Glomerular endothelial cell (primary cell): ENCODE data around the gene SBNO2. TPM values are rescaled to one million over a fixed set of nuclear protein-coding genes. Genes with fewer than 3 reads are reported as not detected.

Experiments used
- DNase-seq: peaks from one replicate; pipeline ENCODE4 v3.0.0-alpha.2; 2011; ENCODE audit warnings: low read depth, low spot score; ENCODE audit errors: extremely low read depth
- total RNA-seq: library from RNA; depleted of rRNA; stranded (reverse); fragments of >200 nt; gene quantifications from 2 replicates; pipeline ENCODE4 v1.2.3, GENCODE V29; 2015

The SBNO2 gene
- total RNA-seq, 1 donor from 2014 or later: 76.3 TPM

DNA sequence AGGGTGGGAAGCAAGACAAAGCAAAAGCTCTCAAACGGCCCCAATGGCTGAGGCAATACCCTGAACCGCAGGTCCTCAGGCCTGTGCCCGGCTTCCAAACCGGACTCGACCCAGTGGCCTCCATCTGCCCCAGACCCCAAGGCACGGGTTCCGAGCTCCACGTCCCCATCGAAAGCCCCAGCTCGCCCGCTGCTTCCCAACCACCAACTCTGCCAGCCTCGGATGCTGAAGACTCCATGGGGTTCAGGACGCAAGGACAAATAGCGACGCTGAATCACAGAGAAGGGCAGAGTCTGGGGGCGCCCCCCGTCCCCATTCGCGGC is 79.5 kb downstream of the SBNO2 start:
- no peak for DNase-seq

- DNase-seq: no peak
These were observed 80.1 kb downstream of the SBNO2 start for GRCh38 chr19:1093811-1094553.

GRCh38 chr19:1093330-1093729 is 80.7 kb downstream of the SBNO2 start:
- DNase-seq: no peak

- no peak for DNase-seq
These were observed 82.4 kb downstream of the SBNO2 start for GRCh38 chr19:1091544-1092175.

DNA sequence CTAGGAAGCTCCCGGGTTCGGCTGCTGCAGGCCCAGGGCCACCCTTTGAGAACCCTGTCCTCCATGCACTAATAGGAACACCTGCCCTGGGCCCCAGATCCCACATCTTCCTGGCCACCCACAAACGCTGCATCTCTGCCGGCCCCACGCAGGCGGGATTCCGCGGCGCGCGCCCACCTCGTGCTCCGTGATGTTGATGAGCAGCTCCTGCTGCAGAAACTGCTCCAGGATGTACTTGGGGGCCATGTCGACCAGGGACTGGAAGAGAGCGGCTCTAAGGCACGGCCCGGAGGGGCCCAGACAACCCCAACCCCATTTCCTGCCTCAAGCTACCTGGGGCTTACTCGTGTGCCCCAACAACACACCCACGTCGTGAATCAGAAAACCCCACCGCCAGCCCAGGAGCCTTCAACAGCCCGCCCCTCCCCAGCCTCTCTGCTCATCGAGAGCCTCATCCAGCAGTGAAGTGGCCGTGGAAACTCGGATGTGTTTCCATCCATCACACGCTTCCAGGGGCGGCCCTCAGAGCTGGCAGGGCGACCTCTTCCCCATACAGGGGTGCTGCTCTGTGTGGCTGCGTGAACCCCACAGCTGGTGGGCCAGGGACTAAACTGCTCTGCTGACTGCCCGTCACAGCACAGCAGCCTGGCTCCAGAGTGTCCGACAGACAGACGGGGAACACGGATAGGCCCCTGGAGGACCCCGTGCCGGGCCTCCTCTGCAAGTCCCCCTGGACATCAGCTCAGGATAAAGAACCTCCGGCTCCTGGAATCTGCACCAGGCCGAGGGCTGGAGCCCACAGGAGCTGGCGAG is 83.1 kb downstream of the SBNO2 start:
- no peak for DNase-seq

DNA sequence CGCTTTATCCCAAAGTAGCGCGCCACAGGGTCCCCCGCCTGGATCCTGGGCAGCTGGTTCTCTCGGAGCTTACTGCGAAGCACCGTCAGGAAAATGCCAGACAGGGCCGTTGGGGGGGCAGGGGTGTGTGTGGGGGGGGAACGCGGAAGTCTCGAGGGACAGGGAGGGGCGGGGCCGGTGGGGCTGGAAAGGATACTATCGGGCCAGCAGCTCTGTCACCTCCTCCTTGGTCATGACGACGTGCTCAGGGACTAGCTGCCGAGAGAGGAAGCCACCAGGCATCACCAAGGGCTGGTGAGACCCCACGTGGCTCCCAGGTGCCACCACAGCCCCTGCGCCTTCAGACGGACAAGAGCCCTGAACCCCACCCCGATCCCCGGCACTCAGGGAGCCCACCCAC is 84.2 kb downstream of the SBNO2 start:
- DNase-seq: no peak

- DNase-seq: no peak
These were observed 84.8 kb downstream of the SBNO2 start for GRCh38 chr19:1089126-1089771.

DNA sequence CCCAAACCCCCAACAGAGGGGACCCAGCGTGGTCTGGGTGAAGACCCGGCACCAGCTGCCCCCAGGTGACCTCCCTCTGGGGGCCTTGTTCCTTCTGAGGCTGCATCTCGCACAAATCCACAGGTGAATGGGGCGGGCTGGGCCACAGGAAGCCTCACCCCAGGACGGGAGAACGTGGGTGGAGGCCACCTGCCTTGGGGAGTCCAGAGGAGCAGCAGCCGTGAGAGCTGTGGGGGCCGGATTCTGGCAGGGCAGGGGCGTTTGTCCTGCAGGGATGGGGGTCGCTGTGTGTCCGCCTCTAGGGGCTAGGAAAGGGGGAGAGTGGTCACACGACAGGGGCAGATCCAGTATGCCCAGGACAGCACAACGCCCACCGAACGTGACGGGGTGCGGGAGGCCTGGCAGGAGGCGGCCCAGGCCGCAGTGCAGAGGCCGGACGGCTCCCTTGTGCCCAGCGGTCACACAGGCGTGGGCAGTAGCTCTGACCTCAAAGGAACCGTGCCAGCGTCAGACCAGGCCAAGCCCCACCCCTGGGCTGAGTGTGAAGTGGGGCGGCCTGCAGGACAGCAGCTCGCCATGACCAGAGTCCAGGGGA is 85.6 kb downstream of the SBNO2 start:
- DNase-seq: no peak

GRCh38 chr19:1087813-1088415 is 86.2 kb downstream of the SBNO2 start:
- DNase-seq: no peak

- DNase-seq: no peak
These were observed 87.5 kb downstream of the SBNO2 start for GRCh38 chr19:1086613-1087012.

- DNase-seq: no peak
These were observed 88.2 kb downstream of the SBNO2 start for GRCh38 chr19:1085676-1086442.

DNA sequence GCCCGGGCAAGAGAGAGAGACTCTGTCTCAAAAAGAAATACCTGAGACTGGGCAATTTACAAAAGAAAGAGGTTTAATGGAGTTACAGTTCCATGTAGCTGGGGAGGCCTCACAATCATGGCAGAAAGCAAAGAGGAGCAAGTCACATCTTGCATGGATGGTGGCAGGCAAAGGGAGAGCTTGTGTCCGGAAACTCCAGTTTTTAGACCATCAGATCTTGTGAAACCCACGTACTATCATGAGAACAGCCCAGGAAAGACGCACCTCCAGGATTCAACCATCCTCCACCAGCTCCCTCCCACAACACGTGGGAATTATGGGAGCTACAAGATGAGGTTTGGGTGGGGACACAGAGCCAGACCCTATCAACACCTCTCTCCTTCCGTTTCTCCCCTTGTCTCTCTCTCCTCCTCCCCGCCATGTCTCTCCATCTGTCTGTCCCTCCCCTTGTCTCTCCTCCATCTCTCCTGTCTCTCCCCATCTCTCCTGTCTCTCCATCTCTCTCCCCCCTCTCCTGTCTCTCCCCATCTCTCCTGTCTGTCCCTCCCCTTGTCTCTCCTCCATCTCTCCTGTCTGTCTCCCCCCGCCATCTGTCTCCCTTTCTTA is 88.9 kb downstream of the SBNO2 start:
- DNase-seq: no peak

- no peak for DNase-seq
These were observed 89.8 kb downstream of the SBNO2 start for GRCh38 chr19:1084024-1084868.

GRCh38 chr19:1082928-1083816 is 90.9 kb downstream of the SBNO2 start:
- no peak for DNase-seq

DNA sequence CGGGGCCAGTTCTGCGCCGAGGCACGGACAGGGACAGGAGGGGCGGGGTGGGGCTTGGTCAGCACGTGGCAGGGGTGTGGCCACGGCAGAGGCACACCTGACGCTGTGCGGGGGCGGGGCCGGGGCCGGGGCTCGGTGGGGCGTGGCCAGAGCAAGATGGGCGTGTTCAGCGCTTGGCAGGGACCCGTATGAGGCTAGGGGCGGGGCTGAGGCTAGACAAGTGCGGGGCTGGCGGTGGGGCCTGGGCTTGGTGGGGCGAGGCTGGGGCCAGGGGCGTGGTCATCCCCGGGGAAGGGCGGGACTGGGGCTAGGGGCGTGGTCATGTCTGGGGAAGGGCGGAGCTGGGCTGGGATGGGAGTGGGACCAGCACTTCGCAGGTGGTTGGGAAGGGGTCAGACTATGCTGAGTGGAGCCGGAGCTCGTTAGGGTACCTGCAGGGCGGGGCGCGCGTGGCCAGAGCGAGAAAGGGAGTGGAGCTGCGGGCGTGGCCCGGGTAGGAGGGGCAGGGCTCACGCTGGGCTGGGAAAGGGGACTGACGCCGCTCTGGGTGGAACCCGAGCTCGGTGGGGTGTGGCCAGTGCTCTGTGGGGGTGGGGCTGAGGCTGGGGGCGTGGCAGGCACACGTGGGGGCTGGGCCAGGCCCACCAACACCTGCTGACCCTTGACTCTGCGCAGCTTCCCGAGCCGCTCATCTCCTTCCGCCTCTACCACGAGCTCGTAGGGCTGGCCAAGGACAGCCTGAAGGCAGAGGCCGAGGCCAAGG is 91.7 kb downstream of the SBNO2 start:
- no peak for DNase-seq

GRCh38 chr19:1081301-1082164 is 92.5 kb downstream of the SBNO2 start:
- no peak for DNase-seq
